Neural cell (in vitro differentiated cells): ENCODE results near the gene FSD1L. TPM values are rescaled to one million over a fixed set of nuclear protein-coding genes. Genes with fewer than 3 reads are reported as not detected.

Experiments used
- H2AFZ ChIP-seq: fragments of 200-600, 300-800 bp; sonication (generic), shearing (Covaris generic); 2 replicates; pipeline ENCODE4 v1.6.0; 2014; ENCODE audit warnings: low read depth, mild to moderate bottlenecking, antibody characterized with exemption, low read length, moderate library complexity
- H3F3A ChIP-seq: fragments of 200-600 bp; shearing (Covaris generic); 2 replicates; pipeline ENCODE4 v1.6.1; 2016; ENCODE audit warnings: mild to moderate bottlenecking, moderate library complexity, mixed read lengths, antibody characterized with exemption, low read length; ENCODE audit not compliant: insufficient read depth, poor library complexity, severe bottlenecking
- H3K27ac ChIP-seq: fragments of 200-600, 300-800 bp; sonication (generic), shearing (Covaris generic); 2 replicates; pipeline ENCODE4 v1.5.1; 2014; ENCODE audit warnings: mild to moderate bottlenecking, low read length, moderate library complexity
- H3K27me3 ChIP-seq: fragments of 300-800, 200-600 bp; sonication (generic), shearing (Covaris generic); 2 replicates; pipeline ENCODE4 v1.6.0; 2014; ENCODE audit warnings: mild to moderate bottlenecking, low read depth, low read length, moderate library complexity; ENCODE audit not compliant: insufficient read depth
- H3K36me3 ChIP-seq: fragments of 300-800, 200-600 bp; sonication (generic), shearing (Covaris generic); 2 replicates; pipeline ENCODE4 v1.5.1; 2014; ENCODE audit warnings: mild to moderate bottlenecking, antibody characterized with exemption, low read length, moderate library complexity; ENCODE audit not compliant: insufficient read depth
- H3K4me2 ChIP-seq: fragments of 300-800, 200-600 bp; sonication (generic), shearing (Covaris generic); 2 replicates; pipeline ENCODE4 v1.6.0; 2014; ENCODE audit warnings: mild to moderate bottlenecking, low read length
- H3K4me3 ChIP-seq: fragments of 300-800, 200-600 bp; sonication (generic), shearing (Covaris generic); 2 replicates; pipeline ENCODE4 v1.5.1; 2014; ENCODE audit warnings: mild to moderate bottlenecking, low read length, moderate library complexity
- H3K79me2 ChIP-seq: fragments of 200-600 bp; shearing (Covaris generic); replicated peaks from 2 replicates; pipeline ENCODE4 v1.6.0; 2014; ENCODE audit warnings: mild to moderate bottlenecking, low read length, moderate library complexity; ENCODE audit not compliant: insufficient read depth
- H3K9ac ChIP-seq: fragments of 300-800, 200-600 bp; sonication (generic), shearing (Covaris generic); 2 replicates; pipeline ENCODE4 v1.6.1; 2016; ENCODE audit warnings: mild to moderate bottlenecking, low read length, mixed read lengths
- H3K9me2 ChIP-seq: fragments of 200-600 bp; shearing (Covaris generic); 2 replicates; pipeline ENCODE4 v1.6.1; 2016; ENCODE audit warnings: mild to moderate bottlenecking, low read length, mixed read lengths; ENCODE audit not compliant: insufficient read depth
- H3K9me3 ChIP-seq: fragments of 200-600, 300-800 bp; sonication (generic), shearing (Covaris generic); 2 replicates; pipeline ENCODE4 v1.6.1; 2016; ENCODE audit warnings: mild to moderate bottlenecking, mixed run types, low read length, moderate library complexity, mixed read lengths
- H4K20me1 ChIP-seq: fragments of 200-600 bp; shearing (Covaris generic); 2 replicates; pipeline ENCODE4 v1.6.1; 2016; ENCODE audit warnings: mild to moderate bottlenecking, mixed run types; ENCODE audit not compliant: insufficient read depth
- EP300 ChIP-seq: fragments of 450-650 bp; conservative IDR thresholded peaks from 2 replicates; pipeline ENCODE4 v1.6.1; 2014; ENCODE audit warnings: antibody characterized with exemption, mild to moderate bottlenecking, moderate library complexity; ENCODE audit not compliant: poor library complexity, severe bottlenecking
- EZH2 ChIP-seq: fragments of 200-600, 300-800 bp; shearing (Covaris generic), sonication (generic); IDR thresholded peaks from 2 replicates; pipeline ENCODE4 v1.6.1; 2014; ENCODE audit warnings: antibody characterized with exemption, low read length, borderline replicate concordance, mild to moderate bottlenecking; ENCODE audit not compliant: insufficient read depth, poor library complexity, severe bottlenecking
- MXI1 ChIP-seq: fragments of 450-650 bp; conservative IDR thresholded peaks from 2 replicates; pipeline ENCODE4 v1.6.1; 2014; ENCODE audit warnings: antibody characterized with exemption, mild to moderate bottlenecking; ENCODE audit not compliant: poor library complexity, severe bottlenecking
- POLR2AphosphoS5 ChIP-seq: IDR thresholded peaks from 2 replicates; pipeline ENCODE4 v1.6.1; 2012
- RAD21 ChIP-seq: fragments of 450-650 bp; conservative IDR thresholded peaks from 2 replicates; pipeline ENCODE4 v1.6.1; 2014; ENCODE audit warnings: antibody characterized with exemption, mild to moderate bottlenecking, moderate library complexity
- REST ChIP-seq: IDR thresholded peaks from 2 replicates; pipeline ENCODE4 v1.6.1; 2012; ENCODE audit warnings: borderline replicate concordance
- SMC3 ChIP-seq: fragments of 450-650 bp; conservative IDR thresholded peaks from 2 replicates; pipeline ENCODE4 v1.6.1; 2014; ENCODE audit warnings: antibody characterized with exemption, mild to moderate bottlenecking, moderate library complexity; ENCODE audit not compliant: poor library complexity
- TAF1 ChIP-seq: IDR thresholded peaks from 2 replicates; pipeline ENCODE4 v1.6.1; 2012; ENCODE audit warnings: low read depth
- polyA plus RNA-seq: library from polyadenylated mRNA; depleted of rRNA; stranded (reverse); fragments of >200 nt; gene quantifications from 2 replicates; pipeline ENCODE4 v1.2.3, GENCODE V29; 2014
- TF ChIP-seq, protein P1 (sequence below): fragments of 450-650 bp; IDR thresholded peaks from 2 replicates; pipeline ENCODE4 v1.5.1; 2014; ENCODE audit warnings: antibody characterized with exemption, mild to moderate bottlenecking, moderate library complexity; ENCODE audit not compliant: poor library complexity, severe bottlenecking

The FSD1L gene
- polyA plus RNA-seq, 1 donor from 2014 or later: 42.8 TPM

DNA sequence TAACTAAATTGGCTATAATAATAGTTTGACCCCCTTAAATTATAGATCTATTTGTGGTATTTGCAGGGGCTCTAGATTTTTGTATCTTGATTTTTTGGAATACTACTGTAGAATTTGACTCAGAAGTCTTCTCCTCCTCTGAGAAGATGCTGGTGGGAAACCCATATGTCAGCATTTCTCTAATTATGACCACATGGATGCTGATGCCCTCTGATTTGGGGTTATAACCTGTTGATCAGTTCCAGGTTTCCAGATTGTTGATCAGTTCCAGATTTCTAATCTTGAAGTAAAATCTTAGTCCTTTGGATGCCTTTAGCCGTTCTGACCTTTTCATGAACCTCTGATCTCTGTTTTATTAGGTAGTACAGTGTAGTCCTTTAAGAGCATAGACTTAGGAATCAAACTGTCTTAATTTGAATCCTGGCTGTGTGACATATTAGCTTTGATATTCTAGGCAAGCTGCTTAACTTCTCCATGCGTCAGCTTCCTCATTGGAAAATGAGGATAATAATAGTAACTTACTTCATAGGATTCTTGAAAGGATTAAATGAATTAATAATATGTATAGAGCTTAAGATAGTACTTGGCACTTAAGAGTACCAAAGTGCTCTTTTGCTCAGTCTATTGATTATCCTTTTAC is 8.1 kb downstream of the FSD1L start:
- Histone ChIP-seq H3F3A (no peaks in the 10 kb centered on the region), H3K27me3 (no peaks in the 10 kb centered on the region), H3K9me3 (no peaks in the 10 kb centered on the region), H3K4me3 (no peak overlapping the region), H3K9me2 (no peaks in the 10 kb centered on the region), H3K79me2 (peaks cover 96% of the 10 kb centered on the region), H3K27ac (no peak overlapping the region), H3K36me3 (no peaks in the 10 kb centered on the region), H4K20me1 (peaks cover 4% of the 10 kb centered on the region), H2AFZ (no peak overlapping the region), H3K9ac (no peak overlapping the region), H3K4me2 (no peak overlapping the region)
- TF ChIP-seq REST: no peak
- TF ChIP-seq EZH2: no peak
- TF ChIP-seq, protein P1, sequence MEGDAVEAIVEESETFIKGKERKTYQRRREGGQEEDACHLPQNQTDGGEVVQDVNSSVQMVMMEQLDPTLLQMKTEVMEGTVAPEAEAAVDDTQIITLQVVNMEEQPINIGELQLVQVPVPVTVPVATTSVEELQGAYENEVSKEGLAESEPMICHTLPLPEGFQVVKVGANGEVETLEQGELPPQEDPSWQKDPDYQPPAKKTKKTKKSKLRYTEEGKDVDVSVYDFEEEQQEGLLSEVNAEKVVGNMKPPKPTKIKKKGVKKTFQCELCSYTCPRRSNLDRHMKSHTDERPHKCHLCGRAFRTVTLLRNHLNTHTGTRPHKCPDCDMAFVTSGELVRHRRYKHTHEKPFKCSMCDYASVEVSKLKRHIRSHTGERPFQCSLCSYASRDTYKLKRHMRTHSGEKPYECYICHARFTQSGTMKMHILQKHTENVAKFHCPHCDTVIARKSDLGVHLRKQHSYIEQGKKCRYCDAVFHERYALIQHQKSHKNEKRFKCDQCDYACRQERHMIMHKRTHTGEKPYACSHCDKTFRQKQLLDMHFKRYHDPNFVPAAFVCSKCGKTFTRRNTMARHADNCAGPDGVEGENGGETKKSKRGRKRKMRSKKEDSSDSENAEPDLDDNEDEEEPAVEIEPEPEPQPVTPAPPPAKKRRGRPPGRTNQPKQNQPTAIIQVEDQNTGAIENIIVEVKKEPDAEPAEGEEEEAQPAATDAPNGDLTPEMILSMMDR: no peak
- no peak for TF ChIP-seq RAD21
- TF ChIP-seq POLR2AphosphoS5: no peak
- no peak for TF ChIP-seq EP300
- no peak for TF ChIP-seq TAF1
- no peak for TF ChIP-seq SMC3
- no peak for TF ChIP-seq MXI1

GRCh38 chr9:105457560-105458294 is 9.9 kb downstream of the FSD1L start:
- H3K79me2 ChIP-seq: peaks cover 88% of the 10 kb centered on the region
- no peak overlapping the region for H3K4me3 ChIP-seq

More at GRCh38 chr9:105457560-105458294, 9.9 kb downstream of the FSD1L start:
- Histone ChIP-seq H3K27ac (no peak overlapping the region), H3K9me2 (no peaks in the 10 kb centered on the region), H3K27me3 (no peaks in the 10 kb centered on the region), H4K20me1 (peaks cover 4% of the 10 kb centered on the region), H3F3A (no peaks in the 10 kb centered on the region), H3K9me3 (no peaks in the 10 kb centered on the region), H3K9ac (no peak overlapping the region), H3K4me2 (no peak overlapping the region), H2AFZ (no peak overlapping the region), H3K36me3 (no peaks in the 10 kb centered on the region)
- no peak for TF ChIP-seq REST
